ENCODE measurements around the gene RPL32. TPM values are rescaled to one million over a fixed set of nuclear protein-coding genes. Genes with fewer than 3 reads are reported as not detected.

RPL32 gene
- total RNA-seq, 1 experiment from 2014 or later: 794 TPM

- TF ChIP-seq CTCF (IDR thresholded peaks at IDR 0.05): peak; percentile 36; the same call in 1 of the 2 replicates
- TF ChIP-seq SIN3A (IDR thresholded peaks at IDR 0.05; ENCODE audit: borderline replicate concordance, insufficient read depth, low read depth, low read length): no peak
- DNase-seq (ENCODE audit: low read depth, low spot score): no peak
- no peaks in the 10 kb centered on the region for H3K4me1 ChIP-seq (ENCODE audit: control insufficient read depth, insufficient read depth, low read length)
- H3K9me3 ChIP-seq (ENCODE audit: control insufficient read depth, insufficient read depth, low read depth, low read length): no peaks in the 10 kb centered on the region
- no peak overlapping the region for H3K27ac ChIP-seq (ENCODE audit: low read length)
- in situ Hi-C loops (cut with HindIII; ENCODE audit: low pct_unique_long_range_greater_than_20kb, low sequenced_read_pairs) (no loop called here), intact Hi-C loops (cut with micrococcal nuclease; ENCODE audit: unreplicated experiment) (no loop called here)
- ATAC-seq: peak; percentile 44
- H3K36me3 ChIP-seq (ENCODE audit: control insufficient read depth, insufficient read depth, low read length): peaks cover 11% of the 10 kb centered on the region
- no peak overlapping the region for H3K4me3 ChIP-seq (ENCODE audit: low read depth in 2 of 2, low read length in 2 of 2)
- CTCF ChIA-PET: interaction anchor here (0.6 kb wide), 1 partner anchor 59 kb away, joined by 7 read pairs; no protein-coding TSS in a partner anchor
- H3K27me3 ChIP-seq (ENCODE audit: control insufficient read depth, insufficient read depth, low read length): no peaks in the 10 kb centered on the region
- BruUV-seq (replicated peaks): no TSS peak
- POLR2A ChIA-PET: interaction anchor here (0.5 kb wide), 2 partner anchors 90 to 194 kb away, joined by 3 to 4 read pairs; no protein-coding TSS in a partner anchor
Observed at GRCh38 chr3:12829886-12830784, 11.2 kb downstream of the RPL32 start.

GRCh38 chr3:12829404-12829803 is 12.0 kb downstream of the RPL32 start:
- no peak for DNase-seq (ENCODE audit: low read depth, low spot score)
- TF ChIP-seq TCF7L2 (IDR thresholded peaks at IDR 0.05; ENCODE audit: low read depth, low read length) (no peak), SIN3A (IDR thresholded peaks at IDR 0.05; ENCODE audit: borderline replicate concordance, insufficient read depth, low read depth, low read length) (no peak)
- Histone ChIP-seq H3K4me1 (ENCODE audit: control insufficient read depth, insufficient read depth, low read length) (no peaks in the 10 kb centered on the region), H3K4me3 (ENCODE audit: low read depth in 2 of 2, low read length in 2 of 2) (no peak overlapping the region), H3K27ac (ENCODE audit: low read length) (no peak overlapping the region), H3K36me3 (ENCODE audit: control insufficient read depth, insufficient read depth, low read length) (peaks cover 7% of the 10 kb centered on the region), H3K27me3 (ENCODE audit: control insufficient read depth, insufficient read depth, low read length) (no peaks in the 10 kb centered on the region), H3K9me3 (ENCODE audit: control insufficient read depth, insufficient read depth, low read depth, low read length) (no peaks in the 10 kb centered on the region)
- intact Hi-C loops (cut with micrococcal nuclease; ENCODE audit: unreplicated experiment): no loop called here
- BruUV-seq (replicated peaks): no TSS peak
- ChIA-PET CTCF (no interaction called here), POLR2A (no interaction called here)
- ATAC-seq: no peak
- in situ Hi-C loops (cut with HindIII; ENCODE audit: low pct_unique_long_range_greater_than_20kb, low sequenced_read_pairs): no loop called here

DNA sequence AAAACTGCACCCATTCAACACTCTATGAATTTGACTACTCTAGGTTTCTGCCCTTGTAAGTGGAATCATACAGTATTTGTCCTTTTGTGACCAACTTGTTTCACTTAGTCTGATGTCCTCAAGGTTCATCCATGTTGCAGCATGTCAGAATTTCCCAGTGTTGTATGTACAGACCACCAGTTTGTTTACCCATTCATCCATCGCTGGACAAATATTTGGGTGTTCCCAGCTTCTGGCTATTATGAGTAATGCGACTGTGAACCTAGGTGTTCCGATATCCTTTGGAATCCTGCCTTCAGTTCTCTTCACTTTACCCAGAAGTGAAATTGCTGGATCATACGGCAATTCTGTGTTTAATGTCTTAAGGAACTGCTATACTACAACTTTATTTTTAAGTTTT is 12.6 kb downstream of the RPL32 start:
- BruUV-seq (replicated peaks): no TSS peak
- intact Hi-C loops (cut with micrococcal nuclease; ENCODE audit: unreplicated experiment) (no loop called here), in situ Hi-C loops (cut with HindIII; ENCODE audit: low pct_unique_long_range_greater_than_20kb, low sequenced_read_pairs) (no loop called here)
- no peaks in the 10 kb centered on the region for H3K4me1 ChIP-seq (ENCODE audit: control insufficient read depth, insufficient read depth, low read length)
- DNase-seq (ENCODE audit: low read depth, low spot score): no peak
- no peaks in the 10 kb centered on the region for H3K9me3 ChIP-seq (ENCODE audit: control insufficient read depth, insufficient read depth, low read depth, low read length)
- ChIA-PET CTCF (no interaction called here), POLR2A (no interaction called here)
- TF ChIP-seq, protein P1, sequence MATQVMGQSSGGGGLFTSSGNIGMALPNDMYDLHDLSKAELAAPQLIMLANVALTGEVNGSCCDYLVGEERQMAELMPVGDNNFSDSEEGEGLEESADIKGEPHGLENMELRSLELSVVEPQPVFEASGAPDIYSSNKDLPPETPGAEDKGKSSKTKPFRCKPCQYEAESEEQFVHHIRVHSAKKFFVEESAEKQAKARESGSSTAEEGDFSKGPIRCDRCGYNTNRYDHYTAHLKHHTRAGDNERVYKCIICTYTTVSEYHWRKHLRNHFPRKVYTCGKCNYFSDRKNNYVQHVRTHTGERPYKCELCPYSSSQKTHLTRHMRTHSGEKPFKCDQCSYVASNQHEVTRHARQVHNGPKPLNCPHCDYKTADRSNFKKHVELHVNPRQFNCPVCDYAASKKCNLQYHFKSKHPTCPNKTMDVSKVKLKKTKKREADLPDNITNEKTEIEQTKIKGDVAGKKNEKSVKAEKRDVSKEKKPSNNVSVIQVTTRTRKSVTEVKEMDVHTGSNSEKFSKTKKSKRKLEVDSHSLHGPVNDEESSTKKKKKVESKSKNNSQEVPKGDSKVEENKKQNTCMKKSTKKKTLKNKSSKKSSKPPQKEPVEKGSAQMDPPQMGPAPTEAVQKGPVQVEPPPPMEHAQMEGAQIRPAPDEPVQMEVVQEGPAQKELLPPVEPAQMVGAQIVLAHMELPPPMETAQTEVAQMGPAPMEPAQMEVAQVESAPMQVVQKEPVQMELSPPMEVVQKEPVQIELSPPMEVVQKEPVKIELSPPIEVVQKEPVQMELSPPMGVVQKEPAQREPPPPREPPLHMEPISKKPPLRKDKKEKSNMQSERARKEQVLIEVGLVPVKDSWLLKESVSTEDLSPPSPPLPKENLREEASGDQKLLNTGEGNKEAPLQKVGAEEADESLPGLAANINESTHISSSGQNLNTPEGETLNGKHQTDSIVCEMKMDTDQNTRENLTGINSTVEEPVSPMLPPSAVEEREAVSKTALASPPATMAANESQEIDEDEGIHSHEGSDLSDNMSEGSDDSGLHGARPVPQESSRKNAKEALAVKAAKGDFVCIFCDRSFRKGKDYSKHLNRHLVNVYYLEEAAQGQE (IDR thresholded peaks at IDR 0.05; ENCODE audit: insufficient read depth in 1 of 2, low read depth in 2 of 2, low read length in 1 of 2): no peak
- TF ChIP-seq CTCF (IDR thresholded peaks at IDR 0.05) (no peak), POLR2AphosphoS5 (IDR thresholded peaks at IDR 0.05; ENCODE audit: low read depth, low read length) (no peak), SIN3A (IDR thresholded peaks at IDR 0.05; ENCODE audit: borderline replicate concordance, insufficient read depth, low read depth, low read length) (no peak), TCF7L2 (IDR thresholded peaks at IDR 0.05; ENCODE audit: low read depth, low read length) (no peak)
- H3K27ac ChIP-seq (ENCODE audit: low read length): no peak overlapping the region
- H3K4me3 ChIP-seq (ENCODE audit: low read depth in 2 of 2, low read length in 2 of 2): no peak overlapping the region
- ATAC-seq: no peak
- H3K27me3 ChIP-seq (ENCODE audit: control insufficient read depth, insufficient read depth, low read length): no peaks in the 10 kb centered on the region
- 0 out of 2 replicates have a peak, but pooled peaks cover 2% of the 10 kb centered on the region for H3K36me3 ChIP-seq (ENCODE audit: control insufficient read depth, insufficient read depth, low read length)

Measured in Panc1 (cell line).